Measurements from ENCODE around the gene INSYN1.
"Not testable (repeated sequence)": the region's sequence is repeated elsewhere in the genome, so short reads cannot be mapped to it uniquely, and the experiment has no call there.

INSYN1 gene

DNA sequence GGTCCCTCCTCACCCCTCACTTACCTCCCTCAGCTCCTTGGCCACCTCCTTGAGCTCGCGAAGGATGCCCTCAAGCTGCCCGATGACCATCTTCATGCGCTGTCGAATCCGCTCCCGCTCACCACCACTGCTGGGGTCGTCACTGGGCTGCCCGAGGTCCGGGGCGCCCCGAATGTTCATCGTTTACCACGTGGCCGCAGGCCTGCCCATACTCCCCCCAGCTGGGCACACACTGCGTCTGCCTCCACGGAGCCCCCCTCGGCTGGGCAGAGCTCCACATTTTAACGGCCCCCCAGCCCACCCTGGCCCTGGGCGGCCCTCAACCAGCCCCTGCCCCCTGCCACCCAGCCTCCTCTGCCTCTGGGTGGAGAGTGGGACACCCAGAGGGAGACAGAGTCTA is 2.2 kb downstream of the INSYN1 start:
- H3K4me3 ChIP-seq (ENCODE audit: low read depth, low read length) = no peak overlapping the region

DNA sequence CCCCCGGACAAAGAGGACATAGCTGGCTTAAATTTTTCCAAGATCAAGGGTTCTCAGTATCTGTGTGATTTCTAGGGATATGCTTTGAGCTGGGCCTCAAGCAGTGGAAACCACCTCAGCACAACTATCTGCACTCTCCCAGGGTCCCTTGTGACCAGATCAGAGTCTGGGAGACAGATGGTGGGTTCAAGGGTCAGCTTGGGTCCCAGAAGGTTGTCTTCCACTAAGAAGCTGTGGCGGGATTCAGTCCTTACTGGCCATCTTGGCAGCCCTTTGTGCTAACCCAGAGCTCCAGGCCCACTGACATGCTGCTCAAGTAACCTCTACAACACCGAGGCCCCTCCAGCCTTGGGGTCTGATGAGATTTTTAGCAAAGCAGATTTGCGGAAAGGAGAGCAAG is 2.7 kb downstream of the INSYN1 start:
- no peak overlapping the region for H3K4me3 ChIP-seq (ENCODE audit: low read depth, low read length)

DNA sequence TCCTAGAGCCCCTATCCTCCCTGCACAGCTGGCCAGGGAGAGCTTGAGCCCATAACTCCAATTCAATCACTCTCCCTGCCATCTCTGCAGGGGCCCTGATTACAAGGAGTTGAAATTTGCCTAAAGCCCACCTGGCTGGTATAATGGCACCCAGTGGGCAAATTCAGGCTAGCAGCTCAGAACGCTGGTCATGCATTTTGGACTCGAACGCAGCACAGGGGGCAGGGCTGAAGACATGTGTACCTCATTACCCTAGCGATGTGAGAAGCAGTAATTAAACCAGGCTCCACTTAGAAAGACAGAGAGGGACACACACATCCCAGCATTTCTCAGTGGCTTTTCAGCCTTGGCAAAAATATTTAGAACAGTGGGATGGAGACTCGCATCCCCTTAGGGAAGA is 3.2 kb downstream of the INSYN1 start:
- H3K4me3 ChIP-seq (ENCODE audit: low read depth, low read length) = no peak overlapping the region

DNA sequence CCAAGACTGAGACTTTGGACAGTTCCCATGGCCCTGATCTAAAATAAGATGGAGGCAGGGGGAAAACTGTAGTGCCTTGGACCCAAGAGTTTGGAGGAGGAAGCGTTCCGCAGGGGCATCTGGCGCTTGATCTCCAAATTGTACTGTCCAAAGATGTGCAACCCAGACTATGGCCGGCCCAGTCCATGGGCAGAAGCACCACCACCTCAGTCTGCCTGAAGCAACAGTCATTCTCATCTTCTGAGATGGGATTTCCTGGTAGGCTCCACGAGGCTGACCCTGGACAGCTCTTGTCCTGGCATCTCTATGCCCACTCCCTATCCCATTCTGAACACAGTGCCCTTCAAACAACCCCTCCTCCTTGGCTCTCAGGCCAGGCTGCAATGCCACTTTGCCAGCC is 3.6 kb downstream of the INSYN1 start:
- no peak overlapping the region for H3K4me3 ChIP-seq (ENCODE audit: low read depth, low read length)

DNA sequence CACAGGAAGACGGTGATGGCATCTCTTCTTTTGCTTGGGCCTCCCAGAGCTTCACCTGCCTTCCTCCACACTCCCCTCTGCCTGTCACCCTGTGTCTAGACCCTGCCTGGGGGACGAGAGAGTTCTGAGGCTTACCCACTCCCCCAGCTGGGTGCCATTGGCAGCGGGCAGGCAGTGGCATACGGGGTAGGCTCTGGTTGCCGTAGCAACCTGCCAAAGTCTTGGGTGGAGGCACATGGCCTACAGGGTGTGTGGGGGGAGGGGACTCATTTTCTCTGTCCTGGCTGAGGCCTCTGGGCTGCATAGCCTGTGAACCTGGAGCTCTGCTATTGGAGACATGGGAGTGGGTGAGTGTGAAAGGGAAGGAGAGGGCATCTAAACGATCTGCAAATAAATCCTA is 4.4 kb downstream of the INSYN1 start:
- no peak overlapping the region for H3K4me3 ChIP-seq (ENCODE audit: low read depth, low read length)

DNA sequence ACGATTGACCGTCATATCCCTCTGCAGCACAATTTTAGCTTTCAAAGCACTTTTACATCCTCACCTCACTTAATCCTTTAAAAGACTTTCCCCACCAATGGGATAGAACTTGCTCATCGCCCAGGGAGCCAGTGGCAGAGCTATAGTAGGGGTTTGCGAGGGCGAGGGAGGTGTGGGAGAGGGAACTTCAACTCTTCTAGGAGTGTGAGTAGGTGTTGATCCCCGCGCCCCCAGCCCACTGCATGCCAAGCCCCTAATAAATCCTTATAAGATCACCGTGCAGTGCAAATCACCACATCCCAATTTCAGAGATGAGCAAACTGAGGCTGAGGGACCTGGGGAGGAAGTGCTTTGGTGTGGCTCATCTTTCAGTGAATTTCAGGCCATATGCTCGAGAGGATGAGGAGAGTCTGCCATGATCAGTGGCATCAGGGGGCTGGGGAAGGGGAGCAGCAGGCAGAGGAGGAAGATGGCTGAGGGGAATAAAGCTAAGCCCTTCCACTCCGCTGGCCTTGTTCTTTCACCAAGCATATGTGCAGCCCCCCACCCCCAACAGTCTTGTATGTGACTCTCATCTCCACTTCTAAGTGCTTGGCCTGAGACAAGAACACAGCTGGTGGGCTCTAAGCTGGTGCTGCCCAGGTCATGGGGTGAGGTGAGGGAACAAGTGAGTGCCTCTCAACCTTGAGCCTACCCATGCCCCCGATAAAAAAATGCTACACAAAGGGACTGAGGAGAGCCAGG is 5.1 kb downstream of the INSYN1 start:
- H3K4me3 ChIP-seq (ENCODE audit: low read depth, low read length) = no peak overlapping the region

DNA sequence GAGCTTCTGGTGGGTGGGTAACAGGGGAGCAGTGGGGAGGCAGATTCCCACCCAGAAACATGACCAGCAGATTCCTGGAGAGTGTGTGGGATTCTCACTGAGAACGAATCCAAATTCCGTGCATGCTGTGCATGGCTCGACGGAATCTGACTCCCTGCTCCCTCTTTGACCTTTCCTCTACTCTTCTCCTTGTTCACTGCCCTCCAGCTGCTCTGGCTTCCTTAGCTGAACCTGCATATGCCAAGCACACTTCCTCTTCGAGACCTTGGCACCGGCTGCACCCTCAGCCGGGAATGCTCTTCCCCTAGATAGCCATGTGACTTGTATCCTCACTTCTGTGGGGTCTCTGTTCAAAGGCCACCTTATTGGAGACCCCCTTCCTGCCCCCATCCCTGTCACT is 6.3 kb downstream of the INSYN1 start:
- H3K4me3 ChIP-seq (ENCODE audit: low read depth, low read length) = no peak overlapping the region

DNA sequence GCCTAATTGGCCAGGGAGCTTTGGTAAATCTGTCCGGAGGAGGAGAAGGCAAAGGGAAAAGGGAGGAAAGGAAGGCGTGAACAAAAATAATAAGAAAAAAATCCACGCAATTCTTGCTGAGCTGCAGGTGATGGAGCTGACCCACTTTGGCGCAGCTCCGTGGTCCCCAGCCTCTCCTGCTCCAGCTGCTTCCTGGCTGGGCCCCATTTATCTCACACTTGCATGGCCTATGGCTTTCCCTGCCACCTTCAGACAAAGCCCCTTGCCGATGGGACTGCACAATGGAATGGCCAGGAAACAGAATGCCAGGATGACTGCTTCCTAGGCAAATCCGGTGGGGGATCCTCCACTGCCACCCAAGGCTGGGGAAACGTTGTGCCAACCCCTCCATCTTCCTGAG is 6.9 kb downstream of the INSYN1 start:
- no peak overlapping the region for H3K4me3 ChIP-seq (ENCODE audit: low read depth, low read length)

DNA sequence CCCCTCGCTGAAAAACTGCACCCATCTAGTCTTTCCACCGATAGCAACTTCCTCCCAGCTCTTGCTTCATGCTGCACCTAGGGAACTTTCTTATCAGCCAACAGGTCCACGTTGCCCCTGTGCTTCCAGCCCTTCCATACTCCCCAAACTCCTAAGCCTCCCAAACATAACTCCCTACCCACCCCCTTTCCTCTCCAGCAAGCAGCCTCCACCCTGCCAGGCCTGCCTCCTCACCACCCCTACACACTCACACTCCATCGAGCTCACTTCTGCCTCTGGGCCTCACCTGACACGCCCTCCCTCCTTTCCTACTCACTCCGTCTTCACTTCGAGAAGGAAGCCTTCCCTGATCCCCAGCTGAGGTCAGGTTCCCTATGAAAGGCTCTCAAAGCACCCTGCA is 8.1 kb downstream of the INSYN1 start:
- no peak overlapping the region for H3K4me3 ChIP-seq (ENCODE audit: low read depth, low read length)

DNA sequence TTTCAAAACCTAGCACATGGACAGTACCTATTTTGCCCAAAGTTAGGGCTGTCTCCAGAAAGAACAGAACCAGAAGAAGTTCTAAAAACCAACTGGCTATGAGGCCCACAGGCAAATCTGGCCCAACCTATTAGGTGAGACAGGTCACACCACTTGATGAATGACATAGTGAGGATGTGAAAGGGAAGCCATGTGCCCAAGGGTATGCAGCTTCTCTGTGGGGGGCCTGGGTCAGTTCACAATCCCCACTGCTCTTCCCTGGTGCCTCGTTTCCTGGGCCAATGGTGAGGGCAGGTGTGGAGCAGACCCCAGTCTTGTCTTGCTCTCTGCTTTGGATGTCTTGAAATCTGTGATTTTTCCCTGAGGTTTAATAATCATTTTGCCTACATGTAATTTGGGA is 8.9 kb downstream of the INSYN1 start:
- H3K4me3 ChIP-seq (ENCODE audit: low read depth, low read length) = no peak overlapping the region

DNA sequence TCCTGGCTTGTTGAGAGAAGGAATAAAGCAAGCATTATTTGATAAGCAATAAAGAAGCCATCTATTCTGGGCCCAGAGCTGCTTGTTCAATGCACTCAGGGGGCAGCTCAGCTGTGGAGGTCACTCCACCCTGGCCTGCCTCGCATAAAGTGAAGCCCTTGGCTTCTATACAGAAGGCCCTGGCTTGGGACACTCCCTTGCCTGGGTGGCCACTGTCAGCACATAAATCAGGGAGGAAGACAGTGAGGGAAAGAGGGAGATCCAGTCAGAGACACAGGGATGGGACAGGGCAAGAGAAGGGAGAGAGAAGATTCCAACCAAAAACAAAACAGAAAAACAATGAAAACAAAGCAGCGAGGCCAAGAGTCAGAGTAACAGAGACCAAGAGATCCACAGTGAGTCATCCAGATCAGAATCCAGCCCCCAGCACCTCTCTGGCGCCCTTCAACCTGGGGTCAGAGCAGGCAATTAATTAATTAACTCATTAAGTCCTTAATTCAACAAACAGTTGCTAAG is 11.8 kb downstream of the INSYN1 start:
- no peak overlapping the region for H3K4me3 ChIP-seq (ENCODE audit: low read depth, low read length)

DNA sequence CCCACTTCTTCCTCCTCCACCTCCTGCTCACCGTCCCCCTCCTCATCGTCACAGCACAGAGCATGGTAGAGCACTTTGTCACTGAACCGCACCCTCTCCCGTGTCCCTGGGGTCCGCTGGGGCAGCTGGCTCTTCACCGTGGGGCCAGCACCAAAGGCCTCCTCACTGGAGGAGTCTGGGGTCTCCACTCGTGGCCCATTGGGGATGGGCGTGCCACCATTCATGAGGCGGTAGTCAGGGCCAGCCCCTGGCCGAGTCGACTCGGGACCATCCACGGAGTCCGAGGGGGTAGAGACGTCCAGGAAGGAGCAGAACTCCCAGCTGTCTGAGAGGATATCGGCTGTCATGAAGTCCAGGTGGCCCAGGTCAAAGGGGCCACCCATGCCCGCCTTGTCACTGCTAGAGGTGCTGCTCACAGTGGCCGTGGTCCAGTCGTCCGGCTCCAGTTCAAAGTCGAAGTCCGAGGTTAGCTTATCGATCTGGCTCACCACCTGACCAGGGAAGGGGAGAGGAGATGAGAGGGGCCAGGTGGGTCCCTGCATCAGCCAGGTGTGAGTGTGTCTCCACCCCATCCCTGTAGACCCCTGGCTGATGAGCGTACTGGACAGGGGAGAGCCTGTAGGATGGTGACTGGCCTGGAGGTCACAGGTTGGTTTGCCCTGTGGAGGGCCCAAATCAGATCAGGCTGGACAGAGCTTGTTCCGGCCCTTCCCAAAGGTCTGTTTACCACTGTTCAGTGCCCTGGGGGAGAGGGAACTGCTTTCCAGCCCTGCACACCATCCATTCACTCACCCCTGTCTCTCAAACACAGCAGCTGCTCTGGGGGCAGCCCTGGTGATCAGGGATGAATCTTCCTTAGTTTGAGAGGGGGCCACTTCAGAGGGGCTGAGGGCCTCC is 12.8 kb downstream of the INSYN1 start:
- no peak overlapping the region for H3K4me3 ChIP-seq (ENCODE audit: low read depth, low read length)

DNA sequence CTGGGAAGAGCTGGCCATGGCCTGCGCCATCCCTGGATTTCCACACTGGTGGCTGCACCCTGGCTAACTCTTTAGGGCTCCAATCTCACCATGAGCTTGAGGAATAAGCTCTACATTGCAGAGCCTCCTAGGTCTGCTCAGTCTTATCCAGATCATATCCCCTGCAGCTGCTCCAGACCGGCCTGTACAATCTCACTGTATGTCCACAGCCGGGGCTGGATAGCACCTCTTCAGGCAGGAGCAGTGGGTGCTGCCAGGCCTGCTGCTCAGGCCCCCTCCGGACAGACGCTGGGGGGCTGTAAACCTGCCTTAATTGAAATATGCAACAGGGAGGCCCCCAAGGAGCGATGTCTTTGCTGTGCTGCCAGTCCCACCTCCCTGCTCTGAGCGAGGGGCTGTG is 15.6 kb downstream of the INSYN1 start:
- no peak overlapping the region for H3K4me3 ChIP-seq (ENCODE audit: low read depth, low read length)

DNA sequence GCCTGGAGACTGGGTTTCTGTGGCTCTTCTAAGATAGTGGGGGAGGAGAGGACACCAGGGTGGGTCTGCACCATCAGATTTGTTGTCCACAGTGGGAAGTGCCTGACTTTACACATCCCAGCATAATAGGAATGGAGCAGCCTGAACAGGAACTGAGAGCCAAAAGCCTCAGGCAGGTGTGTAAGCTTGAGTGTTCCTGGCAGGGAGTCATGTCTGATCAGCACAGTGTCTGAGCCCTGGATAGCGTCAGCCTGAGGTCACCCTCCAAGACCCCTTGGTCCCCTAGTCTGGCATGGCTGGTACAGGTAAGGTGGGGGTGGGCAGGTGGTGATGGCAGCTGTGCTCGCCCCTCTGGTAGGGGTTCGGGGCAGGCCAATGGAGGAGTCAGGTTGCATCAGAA is 20.2 kb downstream of the INSYN1 start:
- H3K4me3 ChIP-seq (ENCODE audit: low read depth, low read length) = no peak overlapping the region

DNA sequence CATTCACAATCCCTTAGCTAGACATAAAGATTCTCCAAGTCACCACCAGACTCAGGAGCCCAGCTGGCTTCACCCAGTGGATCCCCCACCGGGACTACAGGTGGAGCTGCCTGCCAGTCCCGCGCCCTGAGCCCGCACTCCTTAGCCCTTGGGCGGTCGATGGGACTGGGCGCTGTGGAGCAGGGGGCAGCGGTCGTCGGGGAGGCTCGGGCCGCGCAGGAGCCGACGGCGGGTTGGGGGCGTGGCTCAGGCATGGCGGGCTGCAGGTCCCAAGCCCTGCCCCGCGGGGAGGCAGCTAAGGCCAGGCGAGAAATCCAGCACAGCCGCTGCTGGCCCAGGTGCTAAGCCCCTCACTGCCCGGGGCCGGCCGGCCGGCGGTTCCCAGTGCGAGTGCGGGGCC is 21.1 kb downstream of the INSYN1 start:
- not testable (repeated sequence) for H3K4me3 ChIP-seq (ENCODE audit: low read depth, low read length)

DNA sequence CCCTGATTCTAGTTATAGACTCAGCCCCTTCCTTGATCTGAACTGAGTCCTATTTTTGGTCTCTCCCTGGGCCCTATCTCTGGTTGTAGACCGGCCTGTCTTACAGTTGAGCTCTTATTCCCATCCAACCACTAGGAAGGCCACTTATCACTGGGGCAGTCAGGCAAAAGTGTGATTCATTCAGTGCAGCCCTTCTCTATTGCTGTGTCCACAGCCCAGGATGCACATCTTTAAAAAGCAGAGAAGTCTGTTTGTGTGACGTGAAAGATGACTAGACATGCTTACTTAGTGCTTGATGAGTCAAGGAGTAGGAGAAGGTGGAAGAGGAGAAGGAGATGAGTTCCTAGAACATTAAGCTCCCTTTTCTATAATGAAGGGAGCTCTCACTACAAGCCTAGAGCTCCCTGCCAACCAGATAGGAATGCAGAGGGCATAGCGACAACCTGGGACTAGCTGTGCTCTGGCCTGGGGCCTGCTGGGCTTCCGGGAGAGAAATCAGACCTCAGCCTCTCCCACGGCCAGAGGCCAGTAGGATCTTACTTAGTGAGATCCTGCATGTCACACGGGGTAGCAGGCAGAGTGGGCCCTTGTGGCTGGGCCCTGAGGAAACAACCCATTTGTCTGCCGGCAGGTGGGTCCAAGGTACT is 25.7 kb downstream of the INSYN1 start:
- no peak overlapping the region for H3K4me3 ChIP-seq (ENCODE audit: low read depth, low read length)

DNA sequence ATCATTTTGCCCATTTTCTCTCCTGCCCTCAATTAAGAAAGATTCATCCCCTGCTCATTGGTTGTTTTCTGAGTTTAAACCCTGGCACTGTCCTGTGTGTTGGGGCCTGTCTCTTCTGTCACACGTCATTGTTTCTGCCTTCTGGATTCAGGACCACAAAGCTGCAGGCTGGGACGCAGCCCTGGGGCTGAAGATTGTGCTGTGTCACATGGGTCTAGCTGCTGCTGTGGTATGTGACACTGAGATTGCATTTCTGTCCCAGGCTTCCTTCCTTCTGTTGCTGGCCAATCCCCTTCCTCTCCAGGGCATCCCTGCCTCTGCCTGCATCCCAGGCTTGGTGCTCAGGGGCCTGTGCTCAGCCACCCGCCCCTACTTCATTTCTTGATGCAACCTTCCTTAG is 28.9 kb downstream of the INSYN1 start:
- H3K4me3 ChIP-seq (ENCODE audit: low read depth, low read length) = no peak overlapping the region

DNA sequence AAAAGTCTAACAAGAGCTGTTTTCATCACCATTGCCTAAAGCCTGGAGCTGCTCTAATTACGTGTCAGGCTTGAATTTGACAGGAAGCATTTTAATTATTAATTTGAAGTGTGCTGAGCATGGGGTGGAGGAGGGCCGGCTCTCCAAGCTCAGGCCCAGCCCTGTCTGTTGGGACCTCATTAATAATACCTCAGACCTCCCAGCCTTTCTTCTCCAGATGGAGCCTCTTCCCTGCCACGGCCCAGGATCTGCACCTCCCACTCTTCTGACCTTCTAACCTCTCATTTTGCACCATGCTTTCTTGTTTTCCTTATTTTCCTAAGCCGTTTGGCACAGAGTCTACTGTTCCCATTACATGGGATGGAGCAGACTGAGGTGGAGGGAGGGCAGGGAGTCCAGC is 30.0 kb downstream of the INSYN1 start:
- no peak overlapping the region for H3K4me3 ChIP-seq (ENCODE audit: low read depth, low read length)

DNA sequence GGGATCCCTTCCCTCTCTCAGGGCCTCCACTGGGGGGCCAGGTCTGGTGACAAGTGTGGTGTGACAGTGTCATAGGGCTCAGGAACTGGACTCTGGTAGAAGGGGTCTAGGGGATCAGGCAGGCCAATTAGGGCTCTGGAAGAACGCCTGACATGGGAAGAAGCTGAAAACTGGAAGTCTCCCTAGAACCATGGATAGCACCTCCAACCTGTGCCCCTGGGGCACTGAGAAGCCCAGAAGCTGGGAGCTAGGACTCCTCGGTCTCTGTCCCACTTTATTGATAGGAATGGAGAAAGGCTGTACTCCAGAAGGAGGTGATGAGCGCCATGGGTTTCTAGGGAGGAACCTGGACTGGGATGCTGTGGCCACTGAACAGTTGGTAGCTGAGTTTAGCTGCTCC is 30.7 kb downstream of the INSYN1 start:
- H3K4me3 ChIP-seq (ENCODE audit: low read depth, low read length) = no peak overlapping the region

DNA sequence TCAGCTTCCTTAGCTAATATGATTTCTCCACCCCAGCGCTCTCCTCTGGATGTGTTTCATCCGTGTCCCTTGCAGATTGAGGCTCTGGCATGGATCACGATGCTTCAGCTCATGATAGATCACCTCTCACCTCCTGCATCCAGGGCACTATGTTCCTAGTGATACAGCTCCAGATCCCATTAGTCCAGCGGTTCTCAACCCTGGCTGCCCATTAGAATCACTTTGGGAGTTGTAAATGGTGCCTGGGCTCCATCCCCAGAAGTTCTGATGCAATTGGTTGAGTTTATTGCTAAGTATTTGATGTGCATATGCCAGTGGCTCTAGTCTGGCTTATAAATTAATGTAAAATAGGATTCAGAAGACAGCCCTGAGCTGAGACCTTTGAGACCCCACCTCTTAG is 34.5 kb downstream of the INSYN1 start:
- H3K4me3 ChIP-seq (ENCODE audit: low read depth, low read length) = no peak overlapping the region

DNA sequence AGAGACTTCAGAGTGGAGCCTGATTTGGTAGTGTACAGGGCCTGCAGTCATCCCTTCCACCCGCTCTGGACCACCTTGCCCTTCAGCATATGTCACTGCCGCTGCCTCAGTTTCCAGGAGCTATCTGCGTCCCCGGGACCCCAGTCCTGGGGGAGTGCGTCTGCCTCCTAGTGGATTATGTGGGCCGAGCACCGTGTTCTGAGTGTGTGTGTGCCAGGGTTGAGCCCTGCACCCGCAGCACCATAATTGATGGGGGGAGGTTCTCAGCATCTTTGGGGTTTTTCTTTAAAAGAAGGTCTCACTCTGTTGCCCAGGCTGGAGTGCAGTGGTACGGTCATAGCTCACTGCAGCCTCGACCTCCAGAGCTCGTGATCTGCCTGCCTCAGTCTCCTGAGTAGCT is 35.3 kb downstream of the INSYN1 start:
- no peak overlapping the region for H3K4me3 ChIP-seq (ENCODE audit: low read depth, low read length)

DNA sequence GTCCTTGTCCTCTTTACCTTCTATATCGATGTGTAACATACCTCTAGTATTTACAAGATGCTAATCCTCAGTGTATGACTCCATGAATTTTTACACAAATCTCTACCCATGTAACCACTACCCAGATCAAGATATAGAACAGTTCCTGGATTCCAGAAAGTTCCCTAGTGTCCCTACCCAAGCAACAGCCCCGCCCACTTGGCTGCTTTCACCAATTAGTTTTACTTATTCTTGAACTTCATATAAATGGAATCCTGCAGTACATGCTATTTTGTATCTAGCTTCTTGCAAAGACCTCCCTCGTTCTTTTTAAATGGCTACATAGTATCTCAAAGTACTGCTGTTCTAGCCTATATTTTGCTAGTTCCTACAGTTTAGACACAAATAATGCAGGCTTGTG is 35.9 kb downstream of the INSYN1 start:
- H3K4me3 ChIP-seq (ENCODE audit: low read depth, low read length) = no peak overlapping the region
